ENCODE data around the gene PTPN5. TPM values are rescaled to one million over a fixed set of nuclear protein-coding genes. Genes with fewer than 3 reads are reported as not detected.
"Not testable (repeated sequence)": the region's sequence is repeated elsewhere in the genome, so short reads cannot be mapped to it uniquely, and the experiment has no call there.

Gene PTPN5
- total RNA-seq, 2 donors from 2014 or later = not detected

- H3K4me3 Mint-ChIP-seq = peak within 1 kb of the TSS; percentile 81
- peak; percentile 93 to 94 for DNase-seq
- no peaks in the 10 kb centered on the region for H3K9me3 Mint-ChIP-seq
- peaks cover 19% of the 10 kb centered on the region for H3K27me3 Mint-ChIP-seq (ENCODE audit: low read depth)
- no peaks in the 10 kb centered on the region for H3K36me3 Mint-ChIP-seq (ENCODE audit: insufficient read depth in 2 of 2)
- peaks cover 20% of the 10 kb centered on the region for H3K4me1 Mint-ChIP-seq (ENCODE audit: low read depth)
- ATAC-seq (replicated peaks in 1 of 2) = peak; percentile 96 to 97
- no peak within 1 kb of the TSS for H3K27ac Mint-ChIP-seq
These were observed 93.0 kb downstream of the PTPN5 start, which contains the start of gene TMEM86A for GRCh38 chr11:18698341-18699268. TSS of gene TMEM86A (plus strand) at chr11:18698779. CDS start at chr11:18698887, 108 bp downstream.

- H3K36me3 Mint-ChIP-seq (ENCODE audit: insufficient read depth in 2 of 2) = no peaks in the 10 kb centered on the region
- no peak overlapping the region for H3K27ac Mint-ChIP-seq
- no peaks in the 10 kb centered on the region for H3K9me3 Mint-ChIP-seq
These were observed 94.0 kb downstream of the PTPN5 start for GRCh38 chr11:18697576-18697975.

GRCh38 chr11:18696638-18697225 is 94.9 kb downstream of the PTPN5 start:
- peaks cover 20% of the 10 kb centered on the region for H3K4me1 Mint-ChIP-seq (ENCODE audit: low read depth)
- peaks cover 19% of the 10 kb centered on the region for H3K27me3 Mint-ChIP-seq (ENCODE audit: low read depth)
- DNase-seq (no peak), ATAC-seq (replicated peaks in 1 of 2) (no peak)
- H3K4me3 Mint-ChIP-seq = no peak overlapping the region
- no peaks in the 10 kb centered on the region for H3K9me3 Mint-ChIP-seq
- H3K27ac Mint-ChIP-seq = no peak overlapping the region
- no peaks in the 10 kb centered on the region for H3K36me3 Mint-ChIP-seq (ENCODE audit: insufficient read depth in 2 of 2)

More at GRCh38 chr11:18697576-18697975, 94.0 kb downstream of the PTPN5 start:
- Mint-ChIP-seq H3K4me3 (peak overlapping the region in 1 of 2 donors; percentile 81), H3K4me1 (ENCODE audit: low read depth) (peaks cover 20% of the 10 kb centered on the region), H3K27me3 (ENCODE audit: low read depth) (peaks cover 19% of the 10 kb centered on the region)
- ATAC-seq (replicated peaks in 1 of 2) (no peak), DNase-seq (no peak)

GRCh38 chr11:18692941-18693760 is 98.4 kb downstream of the PTPN5 start:
- Mint-ChIP-seq H3K9me3 (no peaks in the 10 kb centered on the region), H3K36me3 (ENCODE audit: insufficient read depth in 2 of 2) (no peaks in the 10 kb centered on the region), H3K4me3 (no peak overlapping the region), H3K27ac (no peak overlapping the region), H3K4me1 (ENCODE audit: low read depth) (peaks cover 6% of the 10 kb centered on the region), H3K27me3 (ENCODE audit: low read depth) (peaks cover 6% of the 10 kb centered on the region)
- no peak for DNase-seq
- no peak for ATAC-seq (replicated peaks in 1 of 2)

GRCh38 chr11:18691467-18692140 is 100.0 kb downstream of the PTPN5 start:
- not testable (repeated sequence) for DNase-seq; H3K27ac Mint-ChIP-seq; ATAC-seq (replicated peaks in 1 of 2); H3K27me3 Mint-ChIP-seq (ENCODE audit: low read depth); H3K36me3 Mint-ChIP-seq (ENCODE audit: insufficient read depth in 2 of 2); H3K9me3 Mint-ChIP-seq; H3K4me1 Mint-ChIP-seq (ENCODE audit: low read depth); H3K4me3 Mint-ChIP-seq

GRCh38 chr11:18684267-18684666 is 107.3 kb downstream of the PTPN5 start:
- DNase-seq (no peak), ATAC-seq (replicated peaks in 1 of 2) (no peak)
- no peaks in the 10 kb centered on the region for H3K36me3 Mint-ChIP-seq (ENCODE audit: insufficient read depth in 2 of 2)
- H3K27ac Mint-ChIP-seq = no peak overlapping the region
- H3K4me3 Mint-ChIP-seq = no peak overlapping the region
- H3K27me3 Mint-ChIP-seq (ENCODE audit: low read depth) = no peaks in the 10 kb centered on the region
- peaks cover 2% of the 10 kb centered on the region for H3K4me1 Mint-ChIP-seq (ENCODE audit: low read depth)
- H3K9me3 Mint-ChIP-seq = no peaks in the 10 kb centered on the region

GRCh38 chr11:18682466-18682865 is 109.1 kb downstream of the PTPN5 start:
- H3K27ac Mint-ChIP-seq = no peak overlapping the region
- ATAC-seq (replicated peaks in 1 of 2) (no peak), DNase-seq (no peak)
- H3K4me1 Mint-ChIP-seq (ENCODE audit: low read depth) = peaks cover 5% of the 10 kb centered on the region
- H3K36me3 Mint-ChIP-seq (ENCODE audit: insufficient read depth in 2 of 2) = no peaks in the 10 kb centered on the region
- H3K4me3 Mint-ChIP-seq = no peak overlapping the region
- H3K9me3 Mint-ChIP-seq = no peaks in the 10 kb centered on the region
- no peaks in the 10 kb centered on the region for H3K27me3 Mint-ChIP-seq (ENCODE audit: low read depth)

- not testable (repeated sequence) for H3K27me3 Mint-ChIP-seq (ENCODE audit: low read depth); H3K4me1 Mint-ChIP-seq (ENCODE audit: low read depth); H3K36me3 Mint-ChIP-seq (ENCODE audit: insufficient read depth in 2 of 2); H3K4me3 Mint-ChIP-seq; DNase-seq; ATAC-seq (replicated peaks in 1 of 2); H3K27ac Mint-ChIP-seq; H3K9me3 Mint-ChIP-seq
These were observed 109.6 kb downstream of the PTPN5 start for GRCh38 chr11:18681949-18682348.

Other genes with a start within 250 kb of the PTPN5 start
- 10 to 100 TPM; 17.5 to 24.3 TPM for gene UEVLD, start 203.1 kb downstream of the PTPN5 start, total RNA-seq
- gene MISFA, start 192.0 kb downstream of the PTPN5 start, total RNA-seq = 1 to 10 TPM; 1.0 to 3.1 TPM
- gene SPTY2D1, start 157.5 kb downstream of the PTPN5 start, total RNA-seq = 10 to 100 TPM; 23.1 to 25.3 TPM
- 1 to 10 TPM; 1.0 to 1.8 TPM for gene TMEM86A, start 93.0 kb downstream of the PTPN5 start, total RNA-seq
- under 1 TPM; 0.34 to 0.39 TPM for gene IGSF22, start 65.6 kb downstream of the PTPN5 start, total RNA-seq
- not detected for gene MRGPRX1, start 147.6 kb upstream of the PTPN5 start, total RNA-seq

All from activated T-cell treated with anti-CD3 and anti-CD28 coated beads, Interleukin-2, amount 50 U/mL, for 72 hours (primary cell).